Breast epithelium (tissue), 3 donors: Measurements from ENCODE around the gene DUS1L.

ENCODE experiments used
- POLR2A ChIP-seq: fragments of 450-650 bp; IDR thresholded peaks from one replicate; pipeline ENCODE4 v1.6.1; 2016; ENCODE audit warnings: antibody characterized with exemption, mild to moderate bottlenecking, moderate library complexity
- POLR2AphosphoS5 ChIP-seq, 3 donors: sonication (generic); formaldehyde crosslinking; IDR thresholded peaks; one replicate each; pipeline ENCODE4 v1.6.1; 2017; ENCODE audit warnings: antibody characterized with exemption in 3 of 3

DNA sequence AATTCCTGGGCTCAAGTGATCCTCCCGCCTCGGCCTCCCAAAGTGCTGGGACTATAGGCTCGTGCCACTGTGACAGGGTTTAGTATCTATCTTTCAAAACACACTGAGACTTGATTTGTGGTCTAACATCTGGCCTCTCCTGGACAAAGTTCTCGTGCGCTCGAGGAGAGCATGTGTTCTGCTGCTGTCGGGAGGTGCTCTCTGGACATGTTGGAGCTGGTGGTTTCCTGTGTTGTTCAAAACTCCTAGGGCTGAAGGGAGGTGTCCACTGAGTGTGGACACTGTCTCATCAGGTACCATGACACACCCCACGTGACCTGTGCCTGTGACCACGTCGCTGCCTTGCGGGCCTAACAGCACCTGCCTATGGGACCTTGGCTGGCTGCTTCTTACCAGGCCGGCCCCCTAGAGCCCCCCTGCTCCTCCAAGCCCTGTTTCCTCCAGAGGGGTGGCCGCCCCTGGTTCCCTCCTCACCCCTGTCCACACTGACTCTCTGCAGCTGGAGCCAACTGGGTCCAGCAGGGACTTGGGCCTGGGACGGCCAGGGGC, 19.6 kb downstream of the DUS1L start:
- TF ChIP-seq POLR2A (no peak), POLR2AphosphoS5 (IDR thresholded peaks at IDR 0.05) (no peak)
